HL-60 (cell line): ENCODE data around the gene DMXL1.

Experiments
- CTCF ChIP-seq: IDR thresholded peaks from one replicate; pipeline ENCODE4 v1.5.1; 2011; ENCODE audit warnings: low read length, control low read depth, inconsistent platforms; ENCODE audit not compliant: insufficient read depth
- POLR2AphosphoS5 ChIP-seq: IDR thresholded peaks from 2 replicates; pipeline ENCODE4 v1.6.1; 2012; ENCODE audit warnings: low read depth
- REST ChIP-seq: IDR thresholded peaks from 2 replicates; pipeline ENCODE4 v1.6.1; 2012; ENCODE audit warnings: low read depth; ENCODE audit not compliant: insufficient replicate concordance
- SPI1 ChIP-seq: IDR thresholded peaks from 2 replicates; pipeline ENCODE4 v1.6.1; 2012; ENCODE audit warnings: low read depth, mild to moderate bottlenecking, borderline replicate concordance

GRCh38 chr5:119120893-119121292 lies 50.0 kb downstream of the DMXL1 start:
- TF ChIP-seq CTCF = no peak
- no peak for TF ChIP-seq POLR2AphosphoS5
- TF ChIP-seq REST = no peak
- TF ChIP-seq SPI1 = no peak
